OCI-LY1 (cell line): ENCODE data around the gene SLC7A8.

Experiments
- H2AFZ ChIP-seq: fragments of 200-600 bp; sonication (generic), shearing (Covaris generic); 2 replicates; pipeline ENCODE4 v1.6.0; 2014; ENCODE audit warnings: antibody characterized with exemption, mild to moderate bottlenecking, low read length
- H3F3A ChIP-seq: fragments of 200-600 bp; sonication (generic), shearing (Covaris generic); 2 replicates; pipeline ENCODE4 v1.6.0; 2014; ENCODE audit warnings: mild to moderate bottlenecking, antibody characterized with exemption, low read length, moderate library complexity; ENCODE audit not compliant: insufficient read depth
- H3K27ac ChIP-seq: fragments of 200-600 bp; sonication (generic); 2 replicates; pipeline ENCODE4 v1.5.1; 2014; ENCODE audit warnings: low read length, mixed run types, mild to moderate bottlenecking, low read depth; ENCODE audit not compliant: poor library complexity, severe bottlenecking
- H3K27me3 ChIP-seq: fragments of 200-600 bp; sonication (generic); 2 replicates; pipeline ENCODE4 v1.6.0; 2014; ENCODE audit warnings: antibody characterized with exemption, mild to moderate bottlenecking, low read length, moderate library complexity; ENCODE audit not compliant: insufficient read depth
- H3K36me3 ChIP-seq: fragments of 200-600 bp; sonication (generic); 2 replicates; pipeline ENCODE4 v1.6.1; 2014; ENCODE audit warnings: mild to moderate bottlenecking, antibody characterized with exemption, low read length, moderate library complexity, mixed read lengths; ENCODE audit not compliant: insufficient read depth
- H3K4me1 ChIP-seq: fragments of 200-600 bp; sonication (generic); 2 replicates; pipeline ENCODE4 v1.5.1; 2014; ENCODE audit warnings: mild to moderate bottlenecking, low read length, moderate library complexity; ENCODE audit not compliant: insufficient read depth, severe bottlenecking
- H3K4me2 ChIP-seq: fragments of 200-600 bp; sonication (generic), shearing (Covaris generic); 2 replicates; pipeline ENCODE4 v1.6.1; 2014; ENCODE audit warnings: low read length
- H3K4me3 ChIP-seq: fragments of 200-600 bp; sonication (generic); 2 replicates; pipeline ENCODE4 v1.5.1; 2014; ENCODE audit warnings: low read length, low read depth, mild to moderate bottlenecking, mixed read lengths; ENCODE audit not compliant: poor library complexity, severe bottlenecking
- H3K79me2 ChIP-seq: fragments of 200-600 bp; shearing (Covaris generic); 2 replicates; pipeline ENCODE4 v1.6.1; 2016; ENCODE audit warnings: mixed run types, low read length, mixed read lengths; ENCODE audit not compliant: insufficient read depth
- H3K9ac ChIP-seq: fragments of 200-600 bp; sonication (generic), shearing (Covaris generic); 2 replicates; pipeline ENCODE4 v1.6.1; 2014; ENCODE audit warnings: mild to moderate bottlenecking, low read length, mixed read lengths
- H3K9me2 ChIP-seq: fragments of 200-600 bp; sonication (generic), shearing (Covaris generic); 2 replicates; pipeline ENCODE4 v1.6.1; 2014; ENCODE audit warnings: low read depth, mild to moderate bottlenecking, low read length, mixed read lengths
- H3K9me3 ChIP-seq: fragments of 200-600 bp; shearing (Covaris generic); 2 replicates; pipeline ENCODE4 v1.6.1; 2014; ENCODE audit warnings: low read length, mixed read lengths
- H4K20me1 ChIP-seq: fragments of 200-600 bp; sonication (generic), shearing (Covaris generic); 2 replicates; pipeline ENCODE4 v1.6.0; 2016; ENCODE audit warnings: mild to moderate bottlenecking, low read length; ENCODE audit not compliant: insufficient read depth
- EZH2 ChIP-seq: fragments of 200-600 bp; sonication (generic), shearing (Covaris generic); IDR thresholded peaks from 2 replicates; pipeline ENCODE4 v1.8.0; 2017; ENCODE audit warnings: borderline replicate concordance, mixed run types, mild to moderate bottlenecking, antibody characterized with exemption, low read length, moderate library complexity, mixed read lengths
- TF ChIP-seq, protein P1 (sequence below): fragments of 200-600 bp; sonication (generic), shearing (Covaris generic); IDR thresholded peaks from 2 replicates; pipeline ENCODE4 v1.5.1; 2017; ENCODE audit warnings: mild to moderate bottlenecking, antibody characterized with exemption, low read length, moderate library complexity, mixed read lengths

The SLC7A8 gene

DNA sequence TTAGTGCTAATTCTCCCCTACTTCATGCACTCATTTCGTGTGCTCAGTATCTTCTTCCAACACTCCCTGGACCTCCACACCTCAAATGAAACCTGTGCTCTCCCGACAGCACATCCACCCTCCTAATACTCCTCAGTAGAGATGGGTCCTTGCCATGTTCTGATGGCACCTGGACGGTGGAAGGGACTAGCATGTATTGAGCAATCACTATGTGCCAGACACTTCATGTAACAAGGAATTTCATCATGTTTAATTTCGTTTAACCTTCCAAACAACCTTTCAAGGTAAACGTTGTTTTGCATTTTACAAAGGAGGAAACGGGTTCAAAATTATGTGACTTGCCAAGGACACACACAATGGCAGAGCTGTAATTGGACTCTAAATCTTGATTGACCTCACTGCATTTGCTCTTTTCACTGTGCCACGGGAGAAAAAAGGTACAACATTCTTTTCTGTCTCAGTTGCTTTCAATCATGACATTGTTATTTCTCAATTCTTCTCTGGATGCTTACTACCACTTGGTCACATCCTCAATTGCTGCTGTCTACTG, 12.2 kb upstream of the SLC7A8 start:
- H3K9me2 ChIP-seq = no peaks in the 10 kb centered on the region
- H3K4me3 ChIP-seq = no peak overlapping the region
- H3K4me2 ChIP-seq = no peak overlapping the region
- H3K27ac ChIP-seq = no peak overlapping the region
- H3K9ac ChIP-seq = no peak overlapping the region
- no peaks in the 10 kb centered on the region for H3K9me3 ChIP-seq
- no peak overlapping the region for H2AFZ ChIP-seq
- H3K27me3 ChIP-seq = 0 out of 2 replicates have a peak, but pooled peaks cover 2% of the 10 kb centered on the region
- no peaks in the 10 kb centered on the region for H3F3A ChIP-seq
- H3K36me3 ChIP-seq = no peaks in the 10 kb centered on the region
- no peaks in the 10 kb centered on the region for H3K79me2 ChIP-seq
- no peaks in the 10 kb centered on the region for H3K4me1 ChIP-seq
- H4K20me1 ChIP-seq = no peaks in the 10 kb centered on the region
- no peak for TF ChIP-seq EZH2

DNA sequence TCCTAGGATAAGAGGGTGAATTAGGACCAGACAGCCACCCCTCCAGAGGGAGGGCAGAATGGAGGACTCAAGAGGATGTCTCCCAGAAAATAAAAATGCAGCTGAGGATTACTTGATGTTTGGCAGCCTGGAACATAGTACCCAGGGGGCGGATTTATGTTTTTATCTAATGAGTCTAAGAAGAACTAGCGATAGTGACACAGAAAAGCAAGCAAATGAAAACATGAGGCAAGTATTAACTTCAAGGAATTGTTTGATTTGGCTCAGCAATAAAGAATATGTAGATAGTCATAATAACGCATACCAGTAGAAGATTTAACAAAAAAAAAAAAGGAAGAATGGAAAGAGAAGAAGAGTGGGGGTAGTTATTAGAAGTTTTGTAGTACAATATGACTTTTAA, 10.0 kb upstream of the SLC7A8 start:
- no peak overlapping the region for H3K4me2 ChIP-seq
- TF ChIP-seq, protein P1, sequence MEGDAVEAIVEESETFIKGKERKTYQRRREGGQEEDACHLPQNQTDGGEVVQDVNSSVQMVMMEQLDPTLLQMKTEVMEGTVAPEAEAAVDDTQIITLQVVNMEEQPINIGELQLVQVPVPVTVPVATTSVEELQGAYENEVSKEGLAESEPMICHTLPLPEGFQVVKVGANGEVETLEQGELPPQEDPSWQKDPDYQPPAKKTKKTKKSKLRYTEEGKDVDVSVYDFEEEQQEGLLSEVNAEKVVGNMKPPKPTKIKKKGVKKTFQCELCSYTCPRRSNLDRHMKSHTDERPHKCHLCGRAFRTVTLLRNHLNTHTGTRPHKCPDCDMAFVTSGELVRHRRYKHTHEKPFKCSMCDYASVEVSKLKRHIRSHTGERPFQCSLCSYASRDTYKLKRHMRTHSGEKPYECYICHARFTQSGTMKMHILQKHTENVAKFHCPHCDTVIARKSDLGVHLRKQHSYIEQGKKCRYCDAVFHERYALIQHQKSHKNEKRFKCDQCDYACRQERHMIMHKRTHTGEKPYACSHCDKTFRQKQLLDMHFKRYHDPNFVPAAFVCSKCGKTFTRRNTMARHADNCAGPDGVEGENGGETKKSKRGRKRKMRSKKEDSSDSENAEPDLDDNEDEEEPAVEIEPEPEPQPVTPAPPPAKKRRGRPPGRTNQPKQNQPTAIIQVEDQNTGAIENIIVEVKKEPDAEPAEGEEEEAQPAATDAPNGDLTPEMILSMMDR = no peak
- no peak for TF ChIP-seq EZH2
- H3K9me2 ChIP-seq = no peaks in the 10 kb centered on the region
- H4K20me1 ChIP-seq = no peaks in the 10 kb centered on the region
- H3K36me3 ChIP-seq = no peaks in the 10 kb centered on the region
- no peak overlapping the region for H3K9ac ChIP-seq
- H3K4me3 ChIP-seq = no peak overlapping the region
- H2AFZ ChIP-seq = no peak overlapping the region
- no peaks in the 10 kb centered on the region for H3K79me2 ChIP-seq
- no peak overlapping the region for H3K27ac ChIP-seq
- H3K27me3 ChIP-seq = 0 out of 2 replicates have a peak, but pooled peaks cover 2% of the 10 kb centered on the region
- H3K9me3 ChIP-seq = no peaks in the 10 kb centered on the region
- no peaks in the 10 kb centered on the region for H3F3A ChIP-seq
- no peaks in the 10 kb centered on the region for H3K4me1 ChIP-seq

DNA sequence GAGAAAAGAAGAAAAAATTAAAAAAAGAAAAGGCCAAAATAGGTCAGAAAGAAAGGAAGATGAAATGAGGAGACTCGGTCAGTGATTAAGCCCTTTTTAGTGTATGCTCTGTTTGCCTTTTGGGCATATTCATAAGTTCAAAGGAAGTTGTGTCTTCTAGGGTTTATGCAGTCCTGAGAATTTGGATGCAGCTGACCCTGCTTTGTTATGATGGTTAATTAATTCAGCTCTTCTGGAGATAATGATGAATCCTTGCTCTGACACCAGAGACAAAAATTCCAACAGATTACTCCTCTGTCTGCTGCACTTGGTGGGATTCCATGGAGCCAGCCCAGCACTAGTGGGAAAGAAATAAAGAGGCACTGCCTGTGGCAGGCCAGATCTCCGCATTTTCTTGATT, 4.5 kb upstream of the SLC7A8 start:
- no peak for TF ChIP-seq EZH2
- TF ChIP-seq, protein P1 = no peak
- H3K4me2 ChIP-seq = no peak overlapping the region

More for the DNA sequence above, 4.5 kb upstream of the SLC7A8 start:
- H2AFZ ChIP-seq = no peak overlapping the region
- no peaks in the 10 kb centered on the region for H3K79me2 ChIP-seq
- H3K9me2 ChIP-seq = no peaks in the 10 kb centered on the region
- H3K36me3 ChIP-seq = no peaks in the 10 kb centered on the region
- no peak overlapping the region for H3K9ac ChIP-seq
- H4K20me1 ChIP-seq = no peaks in the 10 kb centered on the region
- H3F3A ChIP-seq = no peaks in the 10 kb centered on the region
- no peak overlapping the region for H3K27ac ChIP-seq
- H3K4me1 ChIP-seq = peaks cover 6% of the 10 kb centered on the region
- H3K9me3 ChIP-seq = no peaks in the 10 kb centered on the region
- no peak overlapping the region for H3K4me3 ChIP-seq
- 0 out of 2 replicates have a peak, but pooled peaks cover 7% of the 10 kb centered on the region for H3K27me3 ChIP-seq
